A549 (cell line): ENCODE data around the gene PTP4A2.

ENCODE experiments used
- CEBPB ChIP-seq, 2 experiments: fragments of >200 bp in 1 of 2; sonication (Bioruptor Twin) in 1 of 2; formaldehyde crosslinking in 1 of 2; IDR thresholded peaks; 2 replicates each; pipeline ENCODE4 v1.6.1; 2012 to 2016
- CTCF ChIP-seq: fragments of >200 bp; sonication (Bioruptor Twin); formaldehyde crosslinking; IDR thresholded peaks from 3 replicates; pipeline ENCODE4 v1.5.1; 2016
- EHMT2 ChIP-seq: fragments of 200-600 bp; sonication (generic); IDR thresholded peaks from 2 replicates; pipeline ENCODE4 v1.6.1; 2016; ENCODE audit warnings: antibody characterized with exemption, low read depth, mild to moderate bottlenecking, moderate library complexity
- EP300 ChIP-seq, 2 experiments: fragments of >200 bp; sonication (Bioruptor Twin); formaldehyde crosslinking; IDR thresholded peaks; 2 replicates in 1 of 2; 3 replicates in 1 of 2; pipeline ENCODE4 v1.6.1; 2016 to 2017
- MAX ChIP-seq: IDR thresholded peaks from 2 replicates; pipeline ENCODE4 v1.6.1; 2012
- MAZ ChIP-seq: fragments of 150-350 bp; IDR thresholded peaks from 2 replicates; pipeline ENCODE4 v1.6.1; 2014; ENCODE audit warnings: antibody characterized with exemption, low read depth, low read length, borderline replicate concordance
- POLR2A ChIP-seq: IDR thresholded peaks from 2 replicates; pipeline ENCODE4 v1.6.1; 2012; ENCODE audit warnings: mild to moderate bottlenecking, low read length
- TF ChIP-seq, protein P1 (sequence below): fragments of 150-350 bp; IDR thresholded peaks from 2 replicates; pipeline ENCODE4 v1.6.1; 2014; ENCODE audit warnings: low read depth, mild to moderate bottlenecking, low read length
- TF ChIP-seq, protein P2 (sequence below): fragments of 250-450 bp; sonication (Bioruptor Pico); IDR thresholded peaks from 2 replicates; pipeline ENCODE4 v1.5.0; 2021; ENCODE audit warnings: mild to moderate bottlenecking, moderate library complexity, borderline replicate concordance
- TF ChIP-seq, protein P3 (sequence below): fragments of 200-600 bp; sonication (generic); IDR thresholded peaks from 2 replicates; pipeline ENCODE4 v1.6.1; 2016; ENCODE audit warnings: antibody characterized with exemption, mild to moderate bottlenecking, moderate library complexity
- TF ChIP-seq, protein P4 (sequence below): fragments of 450-650 bp; IDR thresholded peaks from 2 replicates; pipeline ENCODE4 v1.6.1; 2014; ENCODE audit warnings: antibody characterized with exemption

GRCh38 chr1:31865728-31866449, 72.3 kb downstream of the PTP4A2 start:
- TF ChIP-seq EP300 (IDR thresholded peaks at IDR 0.05), result no peak
- TF ChIP-seq CTCF, result no peak
- TF ChIP-seq EHMT2, result no peak
- TF ChIP-seq, protein P1, sequence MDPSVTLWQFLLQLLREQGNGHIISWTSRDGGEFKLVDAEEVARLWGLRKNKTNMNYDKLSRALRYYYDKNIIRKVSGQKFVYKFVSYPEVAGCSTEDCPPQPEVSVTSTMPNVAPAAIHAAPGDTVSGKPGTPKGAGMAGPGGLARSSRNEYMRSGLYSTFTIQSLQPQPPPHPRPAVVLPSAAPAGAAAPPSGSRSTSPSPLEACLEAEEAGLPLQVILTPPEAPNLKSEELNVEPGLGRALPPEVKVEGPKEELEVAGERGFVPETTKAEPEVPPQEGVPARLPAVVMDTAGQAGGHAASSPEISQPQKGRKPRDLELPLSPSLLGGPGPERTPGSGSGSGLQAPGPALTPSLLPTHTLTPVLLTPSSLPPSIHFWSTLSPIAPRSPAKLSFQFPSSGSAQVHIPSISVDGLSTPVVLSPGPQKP, result no peak
- TF ChIP-seq, protein P2, sequence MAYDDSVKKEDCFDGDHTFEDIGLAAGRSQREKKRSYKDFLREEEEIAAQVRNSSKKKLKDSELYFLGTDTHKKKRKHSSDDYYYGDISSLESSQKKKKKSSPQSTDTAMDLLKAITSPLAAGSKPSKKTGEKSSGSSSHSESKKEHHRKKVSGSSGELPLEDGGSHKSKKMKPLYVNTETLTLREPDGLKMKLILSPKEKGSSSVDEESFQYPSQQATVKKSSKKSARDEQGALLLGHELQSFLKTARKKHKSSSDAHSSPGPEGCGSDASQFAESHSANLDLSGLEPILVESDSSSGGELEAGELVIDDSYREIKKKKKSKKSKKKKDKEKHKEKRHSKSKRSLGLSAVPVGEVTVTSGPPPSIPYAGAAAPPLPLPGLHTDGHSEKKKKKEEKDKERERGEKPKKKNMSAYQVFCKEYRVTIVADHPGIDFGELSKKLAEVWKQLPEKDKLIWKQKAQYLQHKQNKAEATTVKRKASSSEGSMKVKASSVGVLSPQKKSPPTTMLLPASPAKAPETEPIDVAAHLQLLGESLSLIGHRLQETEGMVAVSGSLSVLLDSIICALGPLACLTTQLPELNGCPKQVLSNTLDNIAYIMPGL (CRISPR knock-in tag), result no peak
- TF ChIP-seq MAZ, result no peak
- no peak for TF ChIP-seq MAX
- TF ChIP-seq, protein P3, sequence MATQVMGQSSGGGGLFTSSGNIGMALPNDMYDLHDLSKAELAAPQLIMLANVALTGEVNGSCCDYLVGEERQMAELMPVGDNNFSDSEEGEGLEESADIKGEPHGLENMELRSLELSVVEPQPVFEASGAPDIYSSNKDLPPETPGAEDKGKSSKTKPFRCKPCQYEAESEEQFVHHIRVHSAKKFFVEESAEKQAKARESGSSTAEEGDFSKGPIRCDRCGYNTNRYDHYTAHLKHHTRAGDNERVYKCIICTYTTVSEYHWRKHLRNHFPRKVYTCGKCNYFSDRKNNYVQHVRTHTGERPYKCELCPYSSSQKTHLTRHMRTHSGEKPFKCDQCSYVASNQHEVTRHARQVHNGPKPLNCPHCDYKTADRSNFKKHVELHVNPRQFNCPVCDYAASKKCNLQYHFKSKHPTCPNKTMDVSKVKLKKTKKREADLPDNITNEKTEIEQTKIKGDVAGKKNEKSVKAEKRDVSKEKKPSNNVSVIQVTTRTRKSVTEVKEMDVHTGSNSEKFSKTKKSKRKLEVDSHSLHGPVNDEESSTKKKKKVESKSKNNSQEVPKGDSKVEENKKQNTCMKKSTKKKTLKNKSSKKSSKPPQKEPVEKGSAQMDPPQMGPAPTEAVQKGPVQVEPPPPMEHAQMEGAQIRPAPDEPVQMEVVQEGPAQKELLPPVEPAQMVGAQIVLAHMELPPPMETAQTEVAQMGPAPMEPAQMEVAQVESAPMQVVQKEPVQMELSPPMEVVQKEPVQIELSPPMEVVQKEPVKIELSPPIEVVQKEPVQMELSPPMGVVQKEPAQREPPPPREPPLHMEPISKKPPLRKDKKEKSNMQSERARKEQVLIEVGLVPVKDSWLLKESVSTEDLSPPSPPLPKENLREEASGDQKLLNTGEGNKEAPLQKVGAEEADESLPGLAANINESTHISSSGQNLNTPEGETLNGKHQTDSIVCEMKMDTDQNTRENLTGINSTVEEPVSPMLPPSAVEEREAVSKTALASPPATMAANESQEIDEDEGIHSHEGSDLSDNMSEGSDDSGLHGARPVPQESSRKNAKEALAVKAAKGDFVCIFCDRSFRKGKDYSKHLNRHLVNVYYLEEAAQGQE, result no peak
- TF ChIP-seq POLR2A, result no peak
- no peak for TF ChIP-seq CEBPB (IDR thresholded peaks at IDR 0.05)
- TF ChIP-seq, protein P4, sequence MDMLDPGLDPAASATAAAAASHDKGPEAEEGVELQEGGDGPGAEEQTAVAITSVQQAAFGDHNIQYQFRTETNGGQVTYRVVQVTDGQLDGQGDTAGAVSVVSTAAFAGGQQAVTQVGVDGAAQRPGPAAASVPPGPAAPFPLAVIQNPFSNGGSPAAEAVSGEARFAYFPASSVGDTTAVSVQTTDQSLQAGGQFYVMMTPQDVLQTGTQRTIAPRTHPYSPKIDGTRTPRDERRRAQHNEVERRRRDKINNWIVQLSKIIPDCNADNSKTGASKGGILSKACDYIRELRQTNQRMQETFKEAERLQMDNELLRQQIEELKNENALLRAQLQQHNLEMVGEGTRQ, result no peak
